Gastrocnemius medialis (tissue), 4 donors: ENCODE results near the gene BARX2.

ENCODE experiments used
- POLR2A ChIP-seq, 2 donors: fragments of 450-650 bp; IDR thresholded peaks; one replicate each; pipeline ENCODE4 v1.6.1; 2017; ENCODE audit warnings: antibody characterized with exemption in 2 of 2, mild to moderate bottlenecking in 2 of 2, moderate library complexity in 2 of 2
- TF ChIP-seq, protein P1 (sequence below), 5 experiments: fragments of 450-650 bp in 3 of 5; fragments of 200-600 bp in 2 of 5; sonication (generic) in 2 of 5; IDR thresholded peaks in 4 of 5; conservative IDR thresholded peaks in 1 of 5; 1 replicate in 4 of 5; 2 replicates in 1 of 5; pipeline ENCODE4 v1.5.1; 2016 to 2019; ENCODE audit warnings: antibody characterized with exemption in 5 of 5, mild to moderate bottlenecking in 3 of 5, moderate library complexity in 3 of 5

- TF ChIP-seq, protein P1, sequence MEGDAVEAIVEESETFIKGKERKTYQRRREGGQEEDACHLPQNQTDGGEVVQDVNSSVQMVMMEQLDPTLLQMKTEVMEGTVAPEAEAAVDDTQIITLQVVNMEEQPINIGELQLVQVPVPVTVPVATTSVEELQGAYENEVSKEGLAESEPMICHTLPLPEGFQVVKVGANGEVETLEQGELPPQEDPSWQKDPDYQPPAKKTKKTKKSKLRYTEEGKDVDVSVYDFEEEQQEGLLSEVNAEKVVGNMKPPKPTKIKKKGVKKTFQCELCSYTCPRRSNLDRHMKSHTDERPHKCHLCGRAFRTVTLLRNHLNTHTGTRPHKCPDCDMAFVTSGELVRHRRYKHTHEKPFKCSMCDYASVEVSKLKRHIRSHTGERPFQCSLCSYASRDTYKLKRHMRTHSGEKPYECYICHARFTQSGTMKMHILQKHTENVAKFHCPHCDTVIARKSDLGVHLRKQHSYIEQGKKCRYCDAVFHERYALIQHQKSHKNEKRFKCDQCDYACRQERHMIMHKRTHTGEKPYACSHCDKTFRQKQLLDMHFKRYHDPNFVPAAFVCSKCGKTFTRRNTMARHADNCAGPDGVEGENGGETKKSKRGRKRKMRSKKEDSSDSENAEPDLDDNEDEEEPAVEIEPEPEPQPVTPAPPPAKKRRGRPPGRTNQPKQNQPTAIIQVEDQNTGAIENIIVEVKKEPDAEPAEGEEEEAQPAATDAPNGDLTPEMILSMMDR (IDR thresholded peaks at IDR 0.05 in 4 of 5, conservative IDR thresholded peaks at IDR 0.05 in 1 of 5): no peak
- TF ChIP-seq POLR2A (IDR thresholded peaks at IDR 0.05): no peak
These were observed 11.2 kb downstream of the BARX2 start for GRCh38 chr11:129386795-129387397.
